Ramos (cell line): ENCODE results near the gene CELA3B.
"Not testable (repeated sequence)": the region's sequence is repeated elsewhere in the genome, so short reads cannot be mapped to it uniquely, and the experiment has no call there.

ENCODE experiments used
- in situ Hi-C: fragments of 300-500 bp; cut with MboI; formaldehyde crosslinking; loops from one replicate; pipeline ENCODE4 v1.14.3; 2022; ENCODE audit warnings: low sequenced_read_pairs; ENCODE audit not compliant: unreplicated experiment

Gene CELA3B

DNA sequence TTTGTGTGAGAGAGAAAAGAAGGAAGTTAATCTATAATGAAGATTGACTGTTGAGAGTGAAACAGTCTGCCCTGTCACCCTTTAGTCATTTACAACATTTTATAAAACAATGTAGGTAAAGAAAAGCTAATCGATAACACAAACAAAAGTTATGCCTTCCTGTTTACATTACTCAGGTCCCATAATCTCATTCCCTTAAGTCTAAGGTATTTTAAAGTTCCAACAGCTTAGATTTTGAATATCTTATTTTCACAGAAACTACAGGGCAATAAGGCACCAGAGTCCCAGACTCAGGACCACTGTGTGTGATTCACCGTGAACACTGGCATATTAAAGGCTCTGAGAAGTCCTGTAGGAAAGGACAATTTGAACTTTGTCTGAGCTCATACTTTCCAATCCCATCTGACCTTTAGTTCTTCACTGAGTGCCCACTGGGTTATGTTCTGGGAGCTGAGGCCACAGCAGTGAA is 3.8 kb upstream of the CELA3B start:
- in situ Hi-C loops: loop anchor here (25.0 kb wide), 2 partner anchors 311 to 736 kb away; partner anchors contain the start of gene RAP1GAP

DNA sequence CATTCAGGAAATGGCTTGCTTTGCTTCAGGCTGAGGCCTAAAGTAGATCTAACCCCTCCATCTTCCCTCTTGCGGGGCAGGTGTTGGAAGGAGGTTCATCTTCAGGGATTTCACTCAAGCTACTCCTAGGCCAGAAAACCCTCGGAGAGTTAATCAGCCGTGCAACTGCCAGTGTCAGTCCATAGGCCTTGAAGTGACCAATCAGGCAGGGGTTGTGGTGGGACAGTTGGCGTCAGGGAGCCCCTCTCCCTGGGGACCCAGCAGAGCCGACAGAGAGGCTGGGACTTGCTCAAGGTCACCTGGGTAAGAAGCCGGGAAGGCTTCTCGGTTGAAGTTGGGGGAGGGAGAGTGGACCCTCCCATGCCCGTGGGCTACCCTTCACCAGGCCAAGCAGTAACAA is 2.9 kb upstream of the CELA3B start:
- in situ Hi-C loops: loop anchor here (25.0 kb wide), 2 partner anchors 312 to 737 kb away; partner anchors contain the start of gene RAP1GAP

DNA sequence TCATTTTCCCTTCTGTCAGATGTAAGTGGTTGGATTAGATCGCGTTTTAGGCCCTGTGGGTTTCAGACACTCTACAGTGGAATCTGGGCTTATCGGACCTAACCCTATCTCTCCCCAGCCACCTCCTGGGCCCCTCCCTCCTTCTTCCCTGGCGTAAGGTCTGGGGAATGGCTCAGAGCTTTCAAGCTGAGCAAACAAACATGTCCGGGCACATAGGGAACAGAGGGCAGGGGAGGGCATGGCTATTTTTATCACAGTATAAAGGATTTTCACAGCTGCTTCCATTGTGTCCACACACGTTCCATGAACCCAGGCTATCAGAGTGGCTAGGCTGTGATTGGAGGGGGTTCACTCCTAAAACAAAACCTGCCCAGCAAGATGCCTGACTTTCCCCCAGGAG is 2.1 kb upstream of the CELA3B start:
- in situ Hi-C loops: loop anchor here (25.0 kb wide), 2 partner anchors 312 to 737 kb away; partner anchors contain the start of gene RAP1GAP

DNA sequence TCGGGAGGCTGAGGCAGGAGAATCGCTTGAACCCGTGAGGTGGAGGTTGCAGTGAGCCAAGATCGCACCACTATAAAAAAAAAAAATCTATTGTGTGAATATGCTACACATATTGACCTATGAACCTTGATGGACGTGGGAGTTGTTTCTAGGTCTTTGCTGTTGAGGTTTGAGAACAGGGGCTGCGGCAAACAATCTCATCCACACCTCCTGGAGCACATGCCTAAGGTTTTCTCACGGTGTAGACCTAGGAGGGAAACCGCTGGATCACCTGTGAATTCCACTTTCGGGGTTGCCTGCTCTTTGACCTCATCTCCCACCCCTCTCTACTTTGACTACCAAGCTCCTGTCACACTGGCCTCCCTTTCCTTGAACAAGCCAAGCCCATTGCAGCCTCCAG is 1.5 kb upstream of the CELA3B start:
- in situ Hi-C loops: not testable (repeated sequence)

DNA sequence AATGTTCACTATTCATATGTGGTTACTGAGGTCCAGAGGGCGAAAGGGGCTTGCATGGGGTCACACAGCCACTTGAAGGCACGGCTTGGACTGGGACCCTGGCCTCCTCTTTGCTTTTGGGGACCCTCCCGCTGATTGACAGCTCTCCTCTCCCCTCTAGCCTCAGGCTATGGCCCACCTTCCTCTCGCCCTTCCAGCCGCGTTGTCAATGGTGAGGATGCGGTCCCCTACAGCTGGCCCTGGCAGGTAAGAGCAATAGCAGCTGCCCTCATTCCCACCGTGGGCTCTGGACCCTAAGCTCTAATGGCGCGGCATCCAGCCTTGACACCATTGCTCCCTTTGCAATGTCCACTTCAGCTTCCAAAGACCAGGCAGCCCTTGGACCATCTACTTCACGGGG is 1.4 kb downstream of the CELA3B start:
- in situ Hi-C loops: not testable (repeated sequence)

DNA sequence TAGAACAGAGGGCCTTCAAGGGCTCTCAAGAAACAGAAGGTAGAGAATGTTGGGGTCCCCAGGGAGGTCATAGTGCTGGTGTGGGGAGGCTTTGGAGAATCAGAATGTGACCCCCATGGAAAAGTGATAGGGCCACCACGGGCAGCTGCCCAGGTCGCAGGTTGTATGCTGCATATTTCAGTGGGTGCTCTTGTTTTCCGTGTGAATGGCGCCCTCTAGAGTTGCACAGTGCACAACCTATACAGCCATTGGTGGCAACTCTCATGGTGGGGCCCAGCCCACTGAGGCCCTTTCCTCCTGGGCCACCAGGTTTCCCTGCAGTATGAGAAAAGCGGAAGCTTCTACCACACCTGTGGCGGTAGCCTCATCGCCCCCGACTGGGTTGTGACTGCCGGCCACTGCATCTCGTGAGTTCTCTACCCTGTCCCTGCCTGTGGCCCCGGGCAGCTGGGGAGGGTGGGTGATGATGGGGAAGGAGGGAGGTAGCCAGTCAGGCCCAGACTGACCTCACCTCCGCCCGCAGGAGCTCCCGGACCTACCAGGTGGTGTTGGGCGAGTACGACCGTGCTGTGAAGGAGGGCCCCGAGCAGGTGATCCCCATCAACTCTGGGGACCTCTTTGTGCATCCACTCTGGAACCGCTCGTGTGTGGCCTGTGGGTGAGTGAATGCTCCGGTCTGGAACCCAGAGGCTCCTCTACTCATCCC is 3.8 kb downstream of the CELA3B start:
- in situ Hi-C loops: not testable (repeated sequence)

DNA sequence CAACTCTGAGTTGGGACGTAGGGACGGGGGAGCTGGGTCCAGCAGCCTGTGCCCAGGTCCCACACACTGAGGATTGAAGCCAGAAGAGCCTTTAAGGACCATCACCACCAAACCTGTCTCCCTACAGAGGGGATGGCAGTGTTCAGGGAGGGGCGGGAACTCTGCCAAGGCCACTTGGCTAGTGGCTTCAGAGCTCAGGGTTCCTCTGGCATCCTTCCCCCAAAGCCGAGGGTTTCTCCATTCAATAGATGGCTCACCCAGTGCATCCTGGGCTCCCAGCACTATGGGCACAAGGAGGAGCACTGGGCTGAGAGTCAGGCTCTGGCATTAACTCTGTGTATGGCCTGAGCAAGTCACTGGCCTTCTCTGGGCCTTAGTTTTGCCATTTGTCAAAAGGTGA is 4.4 kb downstream of the CELA3B start:
- in situ Hi-C loops: not testable (repeated sequence)

DNA sequence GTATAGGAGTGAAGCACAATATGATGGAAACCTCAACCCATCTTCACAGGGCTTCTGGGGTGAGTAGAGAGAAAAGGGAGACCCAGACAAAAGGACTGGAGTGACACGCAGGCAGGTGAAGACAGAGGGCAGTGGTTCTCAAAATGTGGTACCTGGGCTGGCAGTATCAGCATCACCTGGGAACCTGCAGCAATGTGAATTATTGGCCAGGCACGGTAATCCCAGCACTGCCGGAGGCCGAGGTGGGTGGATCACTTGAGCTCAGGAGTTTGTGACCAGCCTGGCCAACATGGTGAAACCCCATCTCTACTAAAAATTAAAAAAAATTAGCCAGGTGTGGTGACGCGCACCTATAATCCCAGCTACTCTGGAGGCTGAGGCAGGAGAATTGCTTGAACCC is 5.3 kb downstream of the CELA3B start:
- in situ Hi-C loops: not testable (repeated sequence)

DNA sequence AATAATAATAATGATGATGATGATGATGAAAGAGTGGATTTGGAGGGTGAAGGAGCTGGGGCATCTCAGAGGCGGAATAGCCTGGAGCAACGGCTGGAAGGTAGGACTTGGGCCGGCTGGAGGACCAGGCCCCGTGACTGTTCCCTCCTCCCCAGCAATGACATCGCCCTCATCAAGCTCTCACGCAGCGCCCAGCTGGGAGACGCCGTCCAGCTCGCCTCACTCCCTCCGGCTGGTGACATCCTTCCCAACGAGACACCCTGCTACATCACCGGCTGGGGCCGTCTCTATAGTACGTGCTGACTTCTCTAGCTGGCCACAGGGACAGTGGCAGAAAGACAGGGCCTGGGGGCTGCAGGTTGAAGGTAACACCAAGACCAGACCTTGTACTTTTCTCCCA is 6.7 kb downstream of the CELA3B start:
- in situ Hi-C loops: not testable (repeated sequence)

DNA sequence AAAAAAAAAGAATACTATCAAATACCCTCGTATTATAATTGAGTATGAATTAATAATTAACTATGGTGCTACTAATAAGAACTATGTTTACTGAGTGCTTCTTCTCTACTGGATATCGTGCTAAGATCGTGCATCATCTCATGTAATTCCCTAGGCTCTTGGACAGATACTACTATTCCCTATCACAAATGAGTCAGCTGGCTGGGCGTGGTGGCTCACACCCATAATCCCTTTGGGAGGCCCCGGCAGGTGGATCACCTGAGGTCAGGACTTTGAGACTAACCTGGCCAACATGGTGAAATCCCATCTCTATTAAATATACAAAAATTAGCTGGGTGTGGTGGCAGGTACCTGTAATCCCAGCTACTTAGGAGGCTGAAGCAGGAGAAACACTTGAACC is 9.1 kb downstream of the CELA3B start:
- in situ Hi-C loops: not testable (repeated sequence)

DNA sequence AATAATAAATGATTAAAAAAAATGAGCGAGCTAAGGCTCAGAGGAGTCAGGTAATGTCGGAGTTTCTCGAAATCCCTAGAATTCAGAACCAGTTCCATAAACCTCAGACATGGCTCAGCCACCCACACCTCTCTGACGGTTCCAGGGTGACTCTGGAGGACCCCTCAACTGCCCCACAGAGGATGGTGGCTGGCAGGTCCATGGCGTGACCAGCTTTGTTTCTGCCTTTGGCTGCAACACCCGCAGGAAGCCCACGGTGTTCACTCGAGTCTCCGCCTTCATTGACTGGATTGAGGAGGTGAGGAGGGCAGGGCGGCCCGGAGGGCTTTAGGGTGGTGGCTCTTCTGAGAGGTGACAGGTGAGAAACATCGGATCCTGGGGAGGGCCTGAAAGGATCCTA is 9.6 kb downstream of the CELA3B start:
- in situ Hi-C loops: not testable (repeated sequence)

DNA sequence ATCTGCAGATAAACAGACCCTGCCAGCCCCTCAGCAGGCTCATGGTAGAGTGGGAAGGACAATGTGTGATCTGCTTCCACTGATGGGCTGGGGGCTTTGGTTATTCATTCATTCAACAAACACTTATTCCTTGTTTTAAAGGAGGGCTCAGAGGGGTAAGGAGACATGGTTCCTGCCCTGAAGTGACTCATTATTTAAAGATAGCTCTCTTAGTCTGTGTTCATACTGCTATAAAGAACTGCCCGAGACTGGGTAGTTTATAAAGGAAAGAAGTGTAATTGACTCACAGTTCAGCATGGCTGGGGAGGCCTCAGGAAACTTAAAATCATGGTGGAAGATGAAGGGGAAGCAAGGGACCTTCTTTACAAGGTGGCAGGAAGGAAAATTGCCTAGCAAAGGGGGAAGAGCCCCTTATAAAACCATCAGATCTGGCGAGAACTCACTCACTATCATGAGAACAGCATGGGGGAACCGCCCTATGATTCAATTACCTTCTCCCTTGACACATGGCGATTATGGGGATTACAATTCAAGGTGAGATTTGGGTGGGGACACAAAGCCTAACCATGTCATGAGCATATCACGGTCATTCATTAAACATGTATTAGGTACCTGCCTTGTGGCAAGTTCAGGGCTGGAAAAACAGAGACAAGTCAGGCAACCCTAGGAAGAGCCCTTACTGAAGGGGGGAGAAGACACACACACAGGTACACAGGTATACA is 13.0 kb downstream of the CELA3B start:
- in situ Hi-C loops: not testable (repeated sequence)

DNA sequence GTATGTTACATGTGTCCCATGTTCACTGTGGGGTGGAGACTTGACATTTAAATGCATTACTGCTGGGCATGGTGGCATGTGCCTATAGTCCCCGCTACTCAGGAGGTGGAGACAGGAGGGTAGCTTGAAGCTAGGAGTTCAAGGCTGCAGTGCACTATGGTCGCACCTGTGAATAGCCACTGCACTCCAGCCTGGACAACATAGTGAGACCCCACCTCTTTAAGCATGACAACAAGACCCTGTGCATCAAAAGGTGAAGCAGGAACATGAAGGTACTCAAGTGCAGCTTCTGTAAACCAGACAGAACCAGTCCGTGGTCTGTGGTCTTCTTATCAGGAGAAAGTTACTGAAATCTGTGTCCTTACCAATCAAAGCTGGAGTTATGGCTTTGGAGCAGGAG is 15.4 kb downstream of the CELA3B start:
- in situ Hi-C loops: not testable (repeated sequence)

DNA sequence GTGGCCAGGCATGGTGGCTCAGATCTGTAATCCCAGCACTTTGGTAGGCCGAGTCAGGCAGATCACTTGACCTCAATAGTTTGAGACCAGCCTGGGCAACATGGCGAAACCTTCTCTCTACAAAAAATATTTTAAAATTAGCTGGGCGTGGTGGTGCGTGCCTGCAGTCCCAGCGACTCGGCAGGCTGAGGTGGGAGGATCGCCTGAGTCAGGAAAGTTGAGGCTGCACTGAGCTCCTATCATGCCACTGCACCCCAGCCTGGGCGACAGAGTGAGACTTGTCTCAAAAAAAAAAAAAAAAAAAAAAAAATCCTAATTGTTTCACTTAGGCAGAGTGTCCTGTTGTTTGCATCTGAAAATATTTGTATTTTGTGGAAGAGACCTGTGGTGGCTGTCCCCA is 17.9 kb downstream of the CELA3B start:
- in situ Hi-C loops: not testable (repeated sequence)

DNA sequence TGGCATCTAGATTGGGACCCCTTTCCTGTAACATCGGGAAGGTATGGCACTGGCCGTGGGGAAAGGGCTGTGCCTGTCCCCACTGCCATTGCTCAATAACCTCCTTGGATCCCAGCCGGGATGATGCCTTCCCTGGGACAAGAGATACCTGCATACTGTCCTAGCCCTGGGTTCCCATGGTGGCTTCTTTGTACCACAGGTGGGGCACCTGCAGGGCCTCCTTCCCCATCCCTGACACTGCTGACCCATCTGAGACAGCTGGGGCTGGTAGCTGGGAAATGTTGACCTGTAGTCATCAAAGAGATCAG is 19.8 kb downstream of the CELA3B start:
- in situ Hi-C loops: not testable (repeated sequence)

DNA sequence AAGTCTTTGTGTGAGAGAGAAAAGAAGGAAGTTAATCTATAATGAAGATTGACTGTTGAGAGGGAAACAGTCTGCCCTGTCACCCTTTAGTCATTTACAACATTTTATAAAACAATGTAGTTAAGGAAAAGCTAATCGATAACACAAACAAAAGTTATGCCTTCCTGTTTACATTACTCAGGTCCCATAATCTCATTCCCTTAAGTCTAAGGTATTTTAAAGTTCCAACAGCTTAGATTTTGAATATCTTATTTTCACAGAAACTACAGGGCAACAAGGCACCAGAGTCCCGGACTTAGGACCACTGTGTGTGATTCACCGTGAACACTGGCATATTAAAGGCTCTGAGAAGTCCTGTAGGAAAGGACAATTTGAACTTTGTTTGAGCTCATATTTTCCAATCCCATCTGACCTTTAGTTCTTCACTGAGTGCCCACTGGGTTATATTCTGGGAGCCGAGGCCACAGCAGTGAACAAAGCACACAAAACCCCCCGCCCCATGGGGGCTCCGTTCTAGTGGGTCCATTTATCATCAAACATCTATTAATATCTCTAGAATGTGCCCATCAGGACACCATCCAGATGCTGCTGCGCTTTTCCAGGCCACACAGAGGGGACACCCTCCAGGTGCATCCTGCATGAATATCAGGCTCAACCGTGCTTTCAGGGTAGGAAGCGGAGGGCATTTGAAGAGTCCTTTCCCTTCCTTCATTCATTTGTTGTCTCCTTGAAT is 21.2 kb downstream of the CELA3B start:
- in situ Hi-C loops: not testable (repeated sequence)

DNA sequence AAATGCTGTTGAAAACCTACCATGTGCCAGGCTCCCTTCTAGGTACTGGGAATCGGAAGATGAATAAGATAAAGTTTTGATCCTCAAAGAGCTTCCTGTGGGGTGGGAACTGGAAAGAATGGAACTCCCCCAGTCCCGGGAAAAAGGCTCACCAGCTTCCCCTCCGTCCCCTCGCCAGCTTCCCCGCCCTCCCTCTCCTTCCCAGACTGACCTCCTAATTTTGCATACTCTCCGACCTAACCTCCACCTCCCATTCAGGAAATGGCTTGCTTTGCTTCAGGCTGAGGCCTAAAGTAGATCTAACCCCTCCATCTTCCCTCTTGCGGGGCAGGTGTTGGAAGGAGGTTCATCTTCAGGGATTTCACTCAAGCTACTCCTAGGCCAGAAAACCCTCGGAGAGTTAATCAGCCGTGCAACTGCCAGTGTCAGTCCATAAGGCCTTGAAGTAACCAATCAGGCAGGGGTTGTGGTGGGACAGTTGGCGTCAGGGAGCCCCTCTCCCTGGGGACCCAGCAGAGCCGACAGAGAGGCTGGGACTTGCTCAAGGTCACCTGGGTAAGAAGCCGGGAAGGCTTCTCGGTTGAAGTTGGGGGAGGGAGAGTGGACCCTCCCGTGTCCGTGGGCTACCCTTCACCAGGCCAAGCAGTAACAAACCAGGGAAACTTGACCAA is 21.9 kb downstream of the CELA3B start:
- in situ Hi-C loops: not testable (repeated sequence)

DNA sequence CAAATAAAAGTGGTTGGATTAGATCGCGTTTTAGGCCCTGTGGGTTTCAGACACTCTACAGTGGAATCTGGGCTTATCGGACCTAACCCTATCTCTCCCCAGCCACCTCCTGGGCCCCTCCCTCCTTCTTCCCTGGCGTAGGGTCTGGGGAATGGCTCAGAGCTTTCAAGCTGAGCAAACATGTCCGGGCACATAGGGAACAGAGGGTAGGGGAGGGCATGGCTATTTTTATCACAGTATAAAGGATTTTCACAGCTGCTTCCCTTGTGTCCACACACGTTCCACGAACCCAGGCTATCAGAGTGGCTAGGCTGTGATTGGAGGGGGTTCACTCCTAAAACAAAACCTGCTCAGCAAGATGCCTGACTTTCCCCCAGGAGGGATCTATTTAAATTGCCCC is 22.8 kb downstream of the CELA3B start:
- in situ Hi-C loops: not testable (repeated sequence)

DNA sequence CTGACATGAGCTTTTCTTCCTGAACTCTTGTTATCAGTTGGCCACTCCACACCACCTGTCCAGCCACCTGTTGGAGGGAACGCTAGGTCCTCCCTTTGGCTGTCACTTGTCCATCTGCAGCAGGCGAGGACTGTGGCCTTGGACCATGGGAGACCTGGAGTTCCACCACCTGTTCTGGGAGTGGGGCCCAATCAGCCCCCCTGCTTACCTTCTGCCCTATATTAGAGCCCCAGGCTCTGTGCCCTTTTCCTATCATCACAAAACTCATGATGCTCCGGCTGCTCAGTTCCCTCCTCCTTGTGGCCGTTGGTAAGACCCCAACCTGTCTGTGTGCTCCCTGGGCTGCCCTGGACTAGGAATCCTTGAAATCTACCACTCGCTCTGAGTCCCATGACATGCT is 24.6 kb downstream of the CELA3B start, which contains the start of gene CELA3A:
Gene CELA3A, plus strand, starts transcription at position 249 of the 400 bp plus-strand sequence. Its CDS starts 18 bp downstream, at position 267.
- in situ Hi-C loops: no loop called here

DNA sequence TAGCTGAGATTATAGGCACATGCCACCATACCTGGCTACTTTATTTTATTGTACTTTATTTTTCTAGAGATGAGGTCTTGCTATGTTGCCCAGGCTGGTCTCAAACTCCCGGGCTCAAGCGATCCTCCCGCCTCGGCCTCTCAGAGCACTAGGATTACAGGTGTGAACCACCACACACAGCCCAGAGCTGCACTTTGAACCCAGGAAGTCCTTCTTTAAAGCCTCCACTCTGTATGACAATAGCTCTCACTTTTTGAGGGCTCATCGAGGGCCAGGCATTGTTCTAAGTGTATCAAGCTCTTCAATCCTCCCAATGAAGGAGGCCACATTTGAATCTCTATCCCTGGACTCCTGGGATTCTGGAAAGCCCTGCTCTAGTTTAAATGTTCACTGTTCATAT is 25.6 kb downstream of the CELA3B start:
- in situ Hi-C loops: not testable (repeated sequence)
